NCI-H1417 treated with DMSO at 0.1 percent for 48 hours (cell line): Measurements from ENCODE around the gene LBHD2.
"Not testable (repeated sequence)": the region's sequence is repeated elsewhere in the genome, so short reads cannot be mapped to it uniquely, and the experiment has no call there.

Source experiments
- DNase-seq: peaks from one replicate; lab custom pipeline; 2025; lab: John Stamatoyannopoulos, UW

LBHD2 gene

GRCh38 chr14:103104654-103105452, 20.8 kb downstream of the LBHD2 start:
- no peak for DNase-seq

GRCh38 chr14:103105580-103106150, 21.7 kb downstream of the LBHD2 start:
- DNase-seq: no peak

DNA sequence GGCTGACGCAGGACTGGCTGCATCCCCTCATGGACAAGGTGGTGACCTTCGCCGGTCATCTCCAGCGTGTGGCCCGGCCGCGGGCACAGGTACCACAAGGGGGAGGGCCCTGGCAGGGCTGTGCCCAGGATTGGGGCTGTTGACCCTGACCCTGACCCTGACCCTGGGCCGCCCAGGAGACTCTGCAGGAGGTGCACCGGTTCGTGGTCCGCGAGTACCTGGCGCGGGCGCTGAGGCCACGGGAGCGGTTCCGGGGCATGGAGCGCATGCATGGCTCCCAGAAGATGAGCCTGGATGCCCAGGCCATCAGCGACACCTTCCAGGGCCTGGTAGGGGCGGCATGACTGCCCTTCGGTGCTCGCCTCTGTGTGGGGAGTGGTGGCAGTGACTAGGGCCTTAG, 23.4 kb downstream of the LBHD2 start:
- DNase-seq: no peak

GRCh38 chr14:103107941-103108748, 24.1 kb downstream of the LBHD2 start:
- no peak for DNase-seq

DNA sequence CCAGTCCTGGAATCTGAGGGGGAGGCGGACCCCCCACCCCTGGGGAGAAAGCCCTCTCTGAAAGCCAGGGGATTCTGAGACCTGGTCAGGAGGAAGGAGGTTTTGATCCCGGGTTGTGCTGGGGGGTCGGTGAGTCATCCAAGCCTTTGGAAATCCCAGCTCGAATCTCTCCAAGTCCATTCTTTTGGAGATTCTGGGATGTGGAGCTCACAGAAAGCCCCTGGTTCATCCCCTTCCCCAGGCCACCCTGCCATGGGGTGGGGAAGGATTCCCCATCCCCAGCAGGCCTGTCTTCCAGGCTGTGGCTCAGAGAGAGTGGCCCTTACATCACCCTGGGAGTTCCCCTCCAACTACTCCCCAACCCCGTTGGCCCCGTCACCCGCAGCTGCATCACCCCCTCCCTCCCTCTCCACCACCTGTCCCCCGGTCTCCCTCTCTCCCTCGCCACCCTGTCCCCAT, 24.8 kb downstream of the LBHD2 start:
- no peak for DNase-seq

GRCh38 chr14:103109535-103110441, 25.8 kb downstream of the LBHD2 start:
- DNase-seq: no peak

- no peak for DNase-seq
Measured at GRCh38 chr14:103110681-103111231, 26.7 kb downstream of the LBHD2 start.

DNA sequence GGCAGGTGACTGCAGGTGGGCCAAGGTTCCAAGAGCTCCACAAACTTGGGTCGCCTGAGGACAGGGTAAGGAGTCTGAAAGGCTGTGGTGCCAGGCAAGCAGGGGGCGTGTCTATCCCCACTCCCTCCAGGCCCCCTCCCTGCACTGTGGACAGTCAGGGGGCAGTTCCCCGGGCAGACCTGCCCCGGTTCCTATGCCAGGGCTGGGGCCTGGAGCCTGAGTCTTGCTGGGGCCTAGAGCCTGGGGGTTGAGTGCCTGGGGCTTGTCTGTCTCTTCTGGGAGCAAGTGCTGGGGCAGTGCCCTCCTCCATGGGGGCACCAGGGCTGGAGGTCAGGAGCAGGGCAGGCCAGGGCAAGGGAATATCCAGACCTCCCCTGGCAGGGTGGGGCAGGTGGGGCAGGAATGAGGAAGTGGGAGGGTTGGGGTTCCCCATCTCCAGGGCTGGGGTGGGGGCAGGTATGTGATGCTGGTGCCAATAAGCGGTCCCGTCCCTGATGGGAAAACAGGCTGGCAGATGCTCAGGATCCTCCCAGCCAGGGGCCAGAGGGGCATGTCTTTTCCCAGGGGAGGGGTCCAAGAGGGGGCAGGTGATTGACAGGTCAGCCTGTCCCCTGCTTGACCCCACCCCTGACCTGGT, 27.3 kb downstream of the LBHD2 start:
- no peak for DNase-seq

- DNase-seq: no peak
Measured at GRCh38 chr14:103112400-103113243, 28.6 kb downstream of the LBHD2 start.

- no peak for DNase-seq
Measured at GRCh38 chr14:103113303-103113702, 29.3 kb downstream of the LBHD2 start.

DNA sequence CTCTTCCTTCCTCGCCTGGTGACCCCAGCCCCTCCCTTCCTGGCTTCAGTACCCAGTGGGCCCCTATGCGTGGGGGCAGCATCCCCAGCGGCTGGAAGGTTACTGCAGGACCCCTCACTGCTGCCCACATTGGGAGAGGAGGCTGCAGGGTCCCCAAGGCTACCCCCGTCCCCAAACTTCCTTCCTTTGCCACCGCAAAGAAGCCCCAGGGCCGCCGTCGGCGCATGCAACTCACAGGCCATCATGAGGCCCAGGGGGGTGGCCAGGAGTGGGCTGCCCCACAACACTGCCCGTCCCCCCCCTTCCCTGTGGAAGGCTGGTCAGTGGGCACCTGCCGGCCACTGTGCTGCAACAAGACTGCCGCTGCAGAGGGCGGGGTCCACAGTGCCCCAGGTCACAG, 29.8 kb downstream of the LBHD2 start:
- no peak for DNase-seq

GRCh38 chr14:103115086-103115679, 31.2 kb downstream of the LBHD2 start:
- DNase-seq: not testable (repeated sequence)

DNA sequence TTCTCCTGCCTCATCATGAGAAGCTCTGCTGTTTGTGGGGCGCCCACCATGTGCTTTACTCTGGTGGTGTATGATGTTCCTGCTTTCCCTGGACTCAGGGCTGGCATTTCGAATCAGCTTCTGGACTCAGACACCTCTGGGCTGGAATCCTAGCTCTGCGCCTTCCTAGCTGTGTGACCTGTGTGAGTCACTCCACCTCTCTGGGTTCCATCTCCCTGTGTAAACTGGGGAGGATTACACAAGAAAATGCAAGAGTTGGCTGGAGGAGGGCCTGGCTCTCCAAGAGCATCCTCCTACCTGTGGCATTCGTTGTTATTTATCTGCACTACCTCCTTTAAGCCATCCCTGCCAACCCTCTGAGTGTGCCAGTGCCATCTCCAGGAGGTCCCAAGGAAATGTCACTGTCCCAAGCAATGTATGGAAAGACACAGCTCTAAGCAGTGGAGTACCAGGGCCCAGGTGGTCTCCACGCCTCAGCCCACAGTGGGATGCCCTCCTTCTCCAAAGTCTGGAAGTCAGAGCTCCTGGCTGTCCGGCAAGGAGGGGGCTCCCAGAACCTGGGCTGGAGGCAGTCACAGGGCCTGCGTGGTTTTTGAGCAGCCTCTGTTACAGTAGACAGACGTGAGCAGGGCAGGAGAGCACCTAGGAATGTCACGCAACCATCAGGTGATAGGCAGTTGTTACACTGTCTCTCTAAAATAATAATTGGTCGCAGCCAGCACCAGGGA, 32.0 kb downstream of the LBHD2 start:
- DNase-seq: no peak

DNA sequence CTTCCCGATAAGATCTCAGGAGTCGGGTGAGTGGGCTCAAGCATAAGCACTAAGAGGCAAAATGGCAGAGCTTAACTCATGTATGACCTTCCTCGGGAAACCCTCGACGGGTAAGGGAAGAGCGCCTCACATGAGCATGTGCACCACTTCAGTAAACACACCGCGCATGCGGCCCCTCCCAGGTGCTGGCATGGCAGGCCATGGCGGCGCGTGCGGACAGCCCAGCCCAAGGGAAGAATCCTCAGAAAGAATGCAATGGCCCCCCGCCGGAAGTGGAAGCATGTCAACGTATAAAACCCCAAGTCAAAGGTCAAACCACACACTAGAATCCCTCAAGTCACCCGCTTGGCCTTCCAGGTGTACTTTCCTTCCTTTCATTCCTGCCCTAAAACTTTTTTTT, 32.6 kb downstream of the LBHD2 start:
- DNase-seq: no peak

- not testable (repeated sequence) for DNase-seq
Measured at GRCh38 chr14:103117499-103117898, 33.5 kb downstream of the LBHD2 start.

DNA sequence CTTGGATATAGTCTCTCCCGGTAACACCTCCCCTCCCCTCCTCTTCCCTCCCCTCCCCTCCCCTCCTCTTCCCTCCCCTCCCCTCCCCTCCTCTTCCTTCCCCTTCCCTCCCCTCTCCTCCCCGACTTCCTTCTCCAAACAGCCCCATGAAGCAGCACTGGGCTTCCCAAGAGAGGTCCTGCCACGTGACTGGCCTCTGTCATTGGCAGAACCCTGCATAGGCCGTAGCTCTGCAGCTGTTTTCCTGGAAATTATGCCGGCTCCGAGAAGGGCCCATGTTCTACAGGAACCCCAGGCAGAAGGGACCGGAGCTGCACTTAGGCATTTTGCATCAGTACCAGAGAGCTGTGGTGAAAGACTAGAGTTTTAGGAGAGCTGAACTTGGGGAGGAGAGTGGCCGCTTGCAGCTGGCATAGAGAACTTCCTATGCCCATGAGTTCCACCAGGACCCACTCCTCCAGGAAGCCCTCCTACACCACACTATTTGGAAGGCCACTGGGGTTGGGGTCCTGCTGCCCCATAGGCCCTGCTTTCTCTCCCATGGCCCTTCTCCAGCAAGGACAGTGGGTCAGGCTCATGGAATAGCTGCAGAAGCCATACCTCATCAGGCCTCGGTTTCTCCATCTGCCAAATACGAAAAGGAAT, 34.1 kb downstream of the LBHD2 start:
- DNase-seq: no peak

DNA sequence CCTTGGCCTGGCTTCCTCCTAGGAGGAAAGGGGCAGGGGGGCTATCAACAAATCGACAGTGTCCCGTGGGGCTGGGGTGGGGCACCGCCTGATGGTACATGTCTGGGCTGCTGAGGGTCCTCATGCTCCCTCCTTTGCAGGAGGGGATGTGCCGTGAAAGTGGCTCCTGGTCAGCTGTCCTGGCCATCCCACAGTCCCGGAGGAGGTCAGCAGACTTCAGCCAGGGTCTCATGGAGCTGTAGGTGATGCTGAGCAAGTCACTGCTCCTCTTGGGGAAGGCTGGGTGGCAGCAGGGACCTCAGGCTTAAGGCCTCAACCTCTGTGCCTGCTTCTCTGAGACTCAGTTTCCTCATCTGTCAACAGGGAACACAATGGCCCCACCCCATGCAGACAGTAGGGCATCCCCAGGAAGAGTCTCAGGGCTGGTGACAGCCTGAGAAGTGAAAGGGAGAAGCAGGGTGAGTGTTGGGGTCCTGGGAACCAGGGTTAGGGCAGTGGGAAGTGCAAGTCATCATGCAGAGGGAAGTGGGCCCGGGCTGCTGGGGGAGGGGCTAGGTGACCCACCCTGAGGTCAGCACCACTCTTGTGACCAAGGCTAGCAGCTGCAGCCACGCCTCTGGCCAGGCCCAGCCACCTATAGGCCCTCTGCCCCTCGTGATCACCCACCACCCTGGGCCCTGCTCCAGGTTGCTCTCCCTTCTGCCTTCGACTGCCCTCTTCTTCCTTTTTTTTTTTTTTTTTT, 34.8 kb downstream of the LBHD2 start:
- DNase-seq: no peak

- DNase-seq: not testable (repeated sequence)
Measured at GRCh38 chr14:103119527-103119926, 35.5 kb downstream of the LBHD2 start.
